ENCODE measurements around the gene RBM17. TPM values are rescaled to one million over a fixed set of nuclear protein-coding genes. Genes with fewer than 3 reads are reported as not detected.

The RBM17 gene
- total RNA-seq, 1 experiment from 2014 or later = 129 TPM

DNA sequence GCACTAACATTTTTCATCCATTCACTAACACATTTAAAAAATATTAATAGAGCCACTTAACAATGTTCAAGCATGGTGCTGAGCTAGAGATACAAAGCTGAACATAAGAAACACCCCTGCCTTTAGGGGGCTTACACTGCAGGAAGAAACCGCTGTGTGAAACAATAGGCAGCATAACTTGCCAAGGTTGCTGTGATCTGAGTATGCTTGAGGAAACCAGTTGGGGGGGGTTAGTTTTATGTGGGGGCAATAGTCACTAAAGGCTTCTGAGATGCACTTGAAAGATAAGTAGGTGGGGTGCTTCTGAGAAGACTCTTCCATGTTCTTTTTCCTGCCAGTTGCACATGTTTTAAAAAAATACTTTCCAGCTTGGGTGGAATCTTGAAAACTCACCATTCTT, 2.8 kb downstream of the RBM17 start:
- RAD21 ChIA-PET (ENCODE audit: low non-redundant PET in 1 of 2, low total read pairs in 2 of 2, uncharacterized antibody in 2 of 2, unreplicated experiment in 2 of 2) = no interaction called here
- Histone ChIP-seq H3K79me2 (ENCODE audit: insufficient read depth, low read length) (peaks cover 77% of the 10 kb centered on the region), H3K4me2 (ENCODE audit: low read length) (no peak overlapping the region)

GRCh38 chr10:6092731-6093130, 3.9 kb downstream of the RBM17 start:
- H3K9me3 ChIP-seq (ENCODE audit: control insufficient read depth in 1 of 2, insufficient read depth in 1 of 2, low read depth in 1 of 2, low read length in 2 of 2) = peaks cover 0 to 3% of the 10 kb centered on the region in 2 experiments; a peak in 1 of 4 replicates
- RAD21 ChIA-PET (ENCODE audit: low non-redundant PET in 1 of 2, low total read pairs in 2 of 2, uncharacterized antibody in 2 of 2, unreplicated experiment in 2 of 2) = no interaction called here
- H3K4me2 ChIP-seq (ENCODE audit: low read length) = no peak overlapping the region

More for the DNA sequence above, 2.8 kb downstream of the RBM17 start:
- H3K27me3 ChIP-seq (ENCODE audit: insufficient read depth, low read length) = no peaks in the 10 kb centered on the region
- ChIA-PET POLR2A (interaction anchor here (0.6 kb wide), 1 partner anchor 111 kb away, joined by 6 read pairs; no protein-coding TSS in a partner anchor), CTCF (interaction anchor here (1.9 kb wide), 1 partner anchor 310 kb away, joined by 4 read pairs; no protein-coding TSS in a partner anchor)
- intact Hi-C loops (cut with micrococcal nuclease) = no loop called here
- TF ChIP-seq CEBPB (IDR thresholded peaks at IDR 0.05; ENCODE audit: low read depth) = no peak
- peaks cover 5 to 12% of the 10 kb centered on the region in 2 experiments; a peak in 3 of 4 replicates for H3K4me1 ChIP-seq (ENCODE audit: control insufficient read depth in 1 of 2, insufficient read depth in 2 of 2, low read length in 2 of 2)
- BruUV-seq (replicated peaks) = no TSS peak
- peaks cover 0 to 3% of the 10 kb centered on the region in 2 experiments; a peak in 1 of 4 replicates for H3K9me3 ChIP-seq (ENCODE audit: control insufficient read depth in 1 of 2, insufficient read depth in 1 of 2, low read depth in 1 of 2, low read length in 2 of 2)
- ATAC-seq (no peak), DNase-seq (ENCODE audit: low read depth, low spot score) (no peak)
- H3K4me3 ChIP-seq (replicated peaks in 1 of 2; ENCODE audit: low read depth in 1 of 2, low read length in 2 of 2) = no peak overlapping the region
- H3K36me3 ChIP-seq (ENCODE audit: control insufficient read depth in 1 of 2, insufficient read depth in 2 of 2, low read length in 2 of 2) = peaks cover under 1% of the 10 kb centered on the region in 2 experiments; a peak in 2 of 4 replicates
- no peaks in the 10 kb centered on the region for H3K9me2 ChIP-seq (ENCODE audit: insufficient read depth)
- no peak overlapping the region for H3K27ac ChIP-seq (ENCODE audit: low read depth, low read length)
- no peak overlapping the region for H3K9ac ChIP-seq (ENCODE audit: low read length)
- H2AFZ ChIP-seq (ENCODE audit: low read depth, low read length, poor library complexity, severe bottlenecking) = no peak overlapping the region
- H4K20me1 ChIP-seq (ENCODE audit: insufficient read depth) = peaks cover 21% of the 10 kb centered on the region; the same call in 1 of the 2 replicates

More at GRCh38 chr10:6092731-6093130, 3.9 kb downstream of the RBM17 start:
- ChIA-PET POLR2A (no interaction called here), CTCF (interaction anchor here (1.9 kb wide), 1 partner anchor 309 kb away, joined by 4 read pairs; no protein-coding TSS in a partner anchor)
- Histone ChIP-seq H3K4me3 (replicated peaks in 1 of 2; ENCODE audit: low read depth in 1 of 2, low read length in 2 of 2) (no peak overlapping the region), H3K27me3 (ENCODE audit: insufficient read depth, low read length) (no peaks in the 10 kb centered on the region), H3K4me1 (ENCODE audit: control insufficient read depth in 1 of 2, insufficient read depth in 2 of 2, low read length in 2 of 2) (peaks cover 5 to 10% of the 10 kb centered on the region in 2 experiments; a peak in 3 of 4 replicates), H4K20me1 (ENCODE audit: insufficient read depth) (peaks cover 21% of the 10 kb centered on the region; the same call in 1 of the 2 replicates), H3K36me3 (ENCODE audit: control insufficient read depth in 1 of 2, insufficient read depth in 2 of 2, low read length in 2 of 2) (peaks cover 5 to 10% of the 10 kb centered on the region in 2 experiments; a peak in 2 of 4 replicates), H2AFZ (ENCODE audit: low read depth, low read length, poor library complexity, severe bottlenecking) (no peak overlapping the region), H3K27ac (ENCODE audit: low read depth, low read length) (no peak overlapping the region), H3K9ac (ENCODE audit: low read length) (no peak overlapping the region), H3K79me2 (ENCODE audit: insufficient read depth, low read length) (peaks cover 88% of the 10 kb centered on the region), H3K9me2 (ENCODE audit: insufficient read depth) (no peaks in the 10 kb centered on the region)
- no TSS peak for BruUV-seq (replicated peaks)
- intact Hi-C loops (cut with micrococcal nuclease) = no loop called here
- DNase-seq (ENCODE audit: low read depth, low spot score) (no peak), ATAC-seq (no peak)
- TF ChIP-seq TCF7L2 (IDR thresholded peaks at IDR 0.05; ENCODE audit: borderline replicate concordance, extremely low read depth, insufficient read depth, insufficient read length) (no peak), RAD21 (IDR thresholded peaks at IDR 0.05; ENCODE audit: low read depth) (no peak), FOSL1 (IDR thresholded peaks at IDR 0.05; ENCODE audit: low read depth) (no peak), POLR2AphosphoS5 (IDR thresholded peaks at IDR 0.05; ENCODE audit: low read depth, low read length) (no peak), EGR1 (IDR thresholded peaks at IDR 0.05; ENCODE audit: low read depth) (no peak), CEBPB (IDR thresholded peaks at IDR 0.05; ENCODE audit: low read depth) (no peak), SIN3A (IDR thresholded peaks at IDR 0.05; ENCODE audit: low read depth) (no peak), EZH2phosphoT487 (IDR thresholded peaks at IDR 0.05; ENCODE audit: borderline replicate concordance) (no peak), ZBTB33 (IDR thresholded peaks at IDR 0.05; ENCODE audit: extremely low read depth, insufficient replicate concordance, low read length) (no peak), SRF (IDR thresholded peaks at IDR 0.05; ENCODE audit: low read depth) (no peak), SP1 (IDR thresholded peaks at IDR 0.05; ENCODE audit: low read depth) (no peak), EZH2 (IDR thresholded peaks at IDR 0.05) (no peak), POLR2A (IDR thresholded peaks at IDR 0.05; ENCODE audit: borderline replicate concordance, extremely low read depth, insufficient read depth, insufficient read length) (no peak), ZNF274 (IDR thresholded peaks at IDR 0.05; ENCODE audit: low read depth, low read length) (no peak)
- TF ChIP-seq, protein P1, sequence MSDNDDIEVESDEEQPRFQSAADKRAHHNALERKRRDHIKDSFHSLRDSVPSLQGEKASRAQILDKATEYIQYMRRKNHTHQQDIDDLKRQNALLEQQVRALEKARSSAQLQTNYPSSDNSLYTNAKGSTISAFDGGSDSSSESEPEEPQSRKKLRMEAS (IDR thresholded peaks at IDR 0.05) = no peak

Data from HCT116 (cell line).